GM18517 (cell line): Measurements from ENCODE around the gene PITPNC1.
"Not testable (repeated sequence)": the region's sequence is repeated elsewhere in the genome, so short reads cannot be mapped to it uniquely, and the experiment has no call there.

ENCODE experiments used
- ATAC-seq: cut with Tn5 transposase; IDR thresholded peaks from one replicate; pipeline ENCODE4 v1.9.1; 2021; ENCODE audit warnings: mild to moderate bottlenecking, moderate library complexity; ENCODE audit not compliant: unreplicated experiment

Gene PITPNC1

DNA sequence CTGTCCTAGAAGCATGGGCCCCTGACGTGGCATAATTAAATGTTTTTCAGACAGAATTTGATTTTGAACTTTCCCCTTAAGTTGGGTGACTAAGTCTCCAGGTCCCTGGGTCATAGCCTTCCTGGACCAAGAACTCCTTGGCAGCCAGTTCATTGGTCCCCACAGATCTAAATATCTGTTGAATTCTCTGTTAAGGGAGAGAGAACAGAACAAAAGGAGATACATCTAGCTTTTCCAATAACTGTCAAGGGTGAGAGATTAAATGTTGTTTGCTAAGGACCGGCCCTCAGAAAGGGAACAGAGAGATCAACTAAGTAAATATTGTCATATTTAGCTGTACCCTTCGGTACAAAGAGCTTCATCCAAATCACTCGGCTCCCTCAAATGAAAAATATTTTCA is 262.5 kb downstream of the PITPNC1 start:
- ATAC-seq, result no peak

DNA sequence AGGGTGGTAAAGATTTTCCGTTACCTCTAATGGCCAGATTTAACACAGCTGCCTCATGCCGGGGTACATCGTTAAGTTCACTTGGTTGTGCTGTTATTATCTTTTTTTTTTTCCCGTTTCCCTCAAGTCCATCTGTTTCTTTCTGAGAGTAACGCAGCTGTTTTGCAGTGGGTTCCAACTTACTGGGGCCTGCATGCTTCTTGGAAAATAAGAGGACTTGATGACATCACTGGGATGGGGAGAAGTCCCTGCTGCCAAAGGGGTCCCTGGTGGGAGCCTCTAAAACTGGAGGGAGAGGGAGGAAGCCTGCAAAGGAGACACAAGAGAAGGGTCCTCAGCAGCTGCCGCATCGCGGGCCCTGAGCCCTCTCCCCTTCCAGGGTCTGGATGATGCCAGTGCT is 262.9 kb downstream of the PITPNC1 start:
- no peak for ATAC-seq

DNA sequence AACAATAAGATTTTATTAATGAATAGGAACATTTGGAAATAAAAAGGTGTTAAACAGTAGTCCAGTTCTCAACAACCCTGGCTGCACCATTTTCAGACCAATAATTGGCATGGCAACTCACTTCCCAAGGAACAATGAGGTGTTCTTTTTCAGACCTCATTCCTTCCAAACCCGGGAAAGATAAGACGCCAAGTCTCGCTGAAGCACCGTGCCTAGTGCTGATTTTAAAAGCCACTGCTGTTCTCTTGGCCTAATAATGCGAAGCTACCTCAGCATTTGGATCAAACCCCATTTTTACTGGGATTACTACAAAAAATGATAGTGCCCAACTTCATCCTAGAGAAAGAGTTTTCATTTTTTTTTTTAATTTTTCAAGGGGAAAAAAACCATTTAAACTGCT is 265.4 kb downstream of the PITPNC1 start:
- ATAC-seq, result no peak

DNA sequence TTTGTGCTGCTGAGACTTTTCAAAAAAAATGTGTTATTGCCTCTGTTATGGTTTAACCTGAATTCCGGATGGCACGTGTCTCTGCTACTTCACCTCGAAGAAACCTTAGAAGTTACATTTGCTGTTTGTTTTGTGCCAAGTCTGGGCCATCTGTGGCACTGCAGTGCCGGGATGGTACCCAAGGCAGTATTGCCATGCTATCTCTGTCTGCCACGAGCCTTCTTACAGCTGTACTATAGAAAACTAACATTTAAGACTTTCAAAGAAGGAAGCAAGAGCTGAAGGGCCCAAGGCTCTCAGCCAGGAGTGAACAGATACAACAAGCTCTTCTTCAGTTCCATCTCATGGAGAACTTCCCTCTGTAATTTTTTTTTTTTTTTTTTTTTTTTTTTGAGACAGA is 267.0 kb downstream of the PITPNC1 start:
- no peak for ATAC-seq

DNA sequence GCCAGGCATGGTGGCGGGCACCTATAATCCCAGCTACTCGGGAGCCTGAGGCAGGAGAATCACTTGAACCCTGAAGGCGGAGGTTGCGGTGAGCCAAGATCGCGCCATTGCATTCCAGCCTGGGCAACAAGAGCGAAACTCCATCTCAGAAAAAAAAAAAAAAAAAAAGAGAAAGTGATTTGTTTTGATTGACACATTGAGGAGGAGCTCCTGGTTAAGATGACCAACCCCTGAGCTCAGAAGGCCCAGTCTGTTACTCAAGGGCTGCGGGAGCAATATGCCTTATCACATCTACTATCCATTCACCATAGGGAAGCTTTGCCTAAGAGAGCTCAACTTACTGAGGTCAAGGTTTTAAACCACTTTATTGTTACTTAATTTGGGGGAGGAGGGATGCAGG is 268.1 kb downstream of the PITPNC1 start:
- not testable (repeated sequence) for ATAC-seq

DNA sequence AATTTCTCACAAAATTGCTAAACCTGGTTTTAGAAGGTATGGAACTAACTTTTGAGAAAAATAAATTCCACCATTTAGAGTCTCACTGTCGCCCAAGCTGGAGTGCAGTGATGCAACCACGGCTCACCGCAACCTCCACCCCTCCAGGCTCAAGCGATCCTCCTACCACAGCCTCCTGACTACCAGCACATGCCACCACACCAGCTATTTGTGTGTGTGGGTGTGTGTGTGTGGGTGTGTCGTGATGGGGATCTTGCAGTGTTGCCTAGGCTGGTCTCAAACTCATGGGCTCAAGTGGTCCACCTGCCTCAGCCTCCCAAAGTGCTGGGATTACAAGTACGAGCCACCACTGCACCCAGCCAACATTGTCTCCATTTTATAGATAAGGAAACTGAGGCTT is 269.4 kb downstream of the PITPNC1 start:
- ATAC-seq, result no peak

DNA sequence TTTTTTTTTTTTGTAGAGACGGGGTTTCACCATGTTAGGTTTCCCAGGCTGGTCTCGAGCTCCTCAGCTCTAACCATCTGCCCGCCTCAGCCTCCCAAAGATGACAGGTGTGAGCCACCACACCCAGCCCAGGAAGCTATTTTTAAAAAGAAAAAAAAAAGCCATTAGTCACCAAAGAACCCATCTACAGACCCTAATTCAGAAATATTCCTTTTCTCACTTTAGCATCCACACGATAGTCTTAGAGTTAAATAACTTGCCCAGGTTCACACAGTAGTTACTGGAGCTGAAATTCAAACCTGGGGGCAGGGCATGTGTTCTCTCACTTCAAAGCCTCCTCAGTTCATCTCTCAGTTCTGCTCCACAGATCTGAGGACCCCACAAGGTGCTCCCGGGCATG is 270.4 kb downstream of the PITPNC1 start:
- peak; percentile 42 for ATAC-seq

DNA sequence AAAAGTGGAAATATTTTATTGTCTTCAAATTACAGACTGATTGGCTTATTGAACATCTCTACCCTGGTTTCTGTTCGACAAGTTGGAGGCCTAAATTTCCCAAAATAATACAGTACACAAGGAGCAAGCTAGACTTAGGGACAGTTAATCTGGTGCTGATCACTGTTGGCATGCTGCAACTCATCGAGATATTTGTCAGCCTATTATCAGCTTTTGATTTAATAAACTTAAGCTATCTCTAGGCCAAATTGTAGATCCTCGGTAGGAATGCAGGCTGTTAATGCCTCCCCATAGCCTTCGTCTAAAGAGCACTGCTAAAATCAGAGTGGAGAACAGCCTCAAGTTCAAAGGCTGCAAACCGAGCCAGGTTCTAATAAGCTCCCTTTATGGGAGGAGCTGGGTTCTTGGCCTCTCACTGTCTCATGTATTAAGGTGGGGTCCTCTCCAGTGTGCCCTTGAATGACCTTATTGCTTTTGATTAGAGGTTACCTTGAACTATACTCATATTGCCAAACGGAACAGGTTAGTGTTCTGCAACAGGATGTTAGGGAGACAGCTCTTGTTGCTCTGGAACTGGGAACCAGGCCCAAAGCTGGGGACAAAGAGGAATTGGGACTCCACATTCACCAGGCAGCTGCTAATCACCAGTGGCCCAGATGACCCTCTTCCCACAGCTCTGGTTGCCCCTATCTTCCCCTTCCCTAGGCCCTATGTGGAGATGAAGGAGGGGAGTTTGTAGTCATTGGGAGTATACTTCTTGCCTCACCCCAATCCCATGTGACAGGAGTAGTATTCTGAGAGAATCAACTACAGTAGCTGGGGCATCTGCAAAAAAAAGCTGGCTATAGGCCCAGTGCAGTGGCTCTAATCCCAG is 271.2 kb downstream of the PITPNC1 start:
- ATAC-seq, result no peak

DNA sequence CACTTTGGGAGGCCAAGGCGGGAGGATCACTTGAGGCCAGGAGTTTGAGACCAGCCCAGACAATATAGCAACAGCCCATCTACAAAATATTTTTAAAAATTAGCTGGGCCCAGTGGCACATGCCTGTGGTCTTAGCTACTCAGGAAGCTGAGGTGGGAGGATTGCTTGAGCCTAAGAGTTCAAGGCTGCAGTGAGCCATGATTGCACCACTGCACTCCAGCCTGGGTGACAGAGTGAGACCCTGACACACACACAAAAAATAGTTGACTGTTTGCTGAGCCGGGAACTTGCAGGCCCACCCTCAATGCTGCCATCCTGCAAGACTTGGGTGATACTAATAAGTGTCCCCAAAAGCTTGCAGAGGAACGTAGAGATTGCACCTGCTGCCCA is 271.8 kb downstream of the PITPNC1 start:
- ATAC-seq, result not testable (repeated sequence)

DNA sequence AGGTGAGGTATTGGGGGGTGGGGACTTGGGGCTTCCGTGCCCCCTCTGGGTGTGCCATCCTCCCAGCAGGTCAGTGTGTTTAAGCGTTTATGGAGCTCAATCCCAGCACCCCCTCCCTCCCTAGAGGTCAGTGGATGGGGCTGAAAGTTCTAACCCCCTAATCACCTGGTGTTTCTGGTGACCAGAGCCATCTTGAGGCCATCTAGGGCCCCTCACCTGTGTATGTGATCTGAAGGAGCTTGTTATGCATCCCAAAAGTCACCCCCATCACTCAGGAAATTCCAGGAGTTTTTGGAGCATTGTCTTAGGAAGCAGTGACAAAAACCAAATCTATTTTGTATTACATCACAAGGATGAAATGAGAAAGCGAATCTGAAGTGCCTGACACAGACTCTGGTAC is 272.8 kb downstream of the PITPNC1 start:
- no peak for ATAC-seq

DNA sequence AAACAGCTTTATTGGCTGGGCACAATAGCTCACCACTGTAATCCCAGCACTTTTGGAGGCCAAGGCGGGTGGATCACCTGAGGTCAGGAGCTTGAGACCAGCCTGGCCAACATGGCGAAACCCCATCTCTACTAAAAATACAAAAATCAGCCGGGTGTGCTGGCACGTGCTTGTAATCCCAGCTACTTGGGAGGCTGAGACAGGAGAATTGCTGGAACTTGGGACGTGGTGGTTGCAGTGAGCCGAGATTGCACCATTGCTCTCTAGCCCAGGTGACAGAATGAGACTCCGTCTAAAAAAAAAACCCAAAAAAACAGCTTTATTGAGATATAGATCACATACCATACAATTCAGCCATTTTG is 274.1 kb downstream of the PITPNC1 start:
- ATAC-seq, result not testable (repeated sequence)

DNA sequence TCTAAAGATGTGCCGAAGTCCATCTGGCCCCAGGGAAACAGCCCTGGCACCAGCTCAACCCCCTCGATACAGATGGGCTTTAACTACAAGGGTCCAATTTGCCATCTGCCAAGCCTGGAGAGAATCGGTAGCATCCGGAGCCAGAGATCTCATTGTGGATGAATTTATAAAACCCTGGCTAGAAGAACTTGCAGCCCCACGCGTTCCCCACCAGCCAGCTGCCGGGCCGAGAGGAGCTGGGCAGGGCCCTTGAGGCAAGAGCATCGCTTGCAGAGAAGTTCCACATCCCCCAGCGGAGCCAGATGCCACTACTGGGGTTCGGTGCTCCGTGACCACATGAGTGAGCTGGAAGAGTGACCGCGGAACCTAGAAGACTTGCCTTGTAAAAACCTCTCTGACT is 275.4 kb downstream of the PITPNC1 start:
- ATAC-seq, result no peak

DNA sequence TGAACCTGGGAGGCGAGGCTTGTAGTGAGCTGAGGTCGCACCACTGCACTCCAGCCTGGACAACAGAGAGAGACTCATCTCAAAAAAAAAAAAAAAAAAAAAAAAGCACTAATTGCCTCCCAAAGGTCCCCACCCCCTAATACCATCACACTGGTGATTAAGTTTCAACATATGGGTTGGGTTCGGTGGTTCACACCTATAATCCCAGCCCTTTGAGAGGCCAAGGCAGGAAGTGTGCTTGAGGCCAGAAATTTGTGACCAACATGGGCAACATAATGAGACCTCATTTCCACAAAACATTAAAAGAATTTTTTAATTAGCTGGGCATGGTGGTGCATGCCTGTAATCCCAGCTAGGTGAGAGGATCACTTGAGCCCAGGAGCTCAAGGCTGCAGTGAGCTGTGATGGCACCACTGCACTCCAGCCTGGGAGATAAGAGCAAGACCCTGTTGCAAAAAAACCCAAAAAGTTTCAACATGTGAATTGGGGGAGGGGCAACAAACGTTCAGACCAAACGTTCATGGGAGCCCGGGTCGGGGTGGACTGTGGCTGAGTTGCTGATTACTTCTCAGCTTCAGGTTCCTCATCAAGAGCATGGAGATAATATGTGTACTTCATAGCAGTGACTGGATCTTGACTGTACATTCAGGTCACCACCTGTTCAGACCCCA is 278.5 kb downstream of the PITPNC1 start:
- ATAC-seq, result no peak

DNA sequence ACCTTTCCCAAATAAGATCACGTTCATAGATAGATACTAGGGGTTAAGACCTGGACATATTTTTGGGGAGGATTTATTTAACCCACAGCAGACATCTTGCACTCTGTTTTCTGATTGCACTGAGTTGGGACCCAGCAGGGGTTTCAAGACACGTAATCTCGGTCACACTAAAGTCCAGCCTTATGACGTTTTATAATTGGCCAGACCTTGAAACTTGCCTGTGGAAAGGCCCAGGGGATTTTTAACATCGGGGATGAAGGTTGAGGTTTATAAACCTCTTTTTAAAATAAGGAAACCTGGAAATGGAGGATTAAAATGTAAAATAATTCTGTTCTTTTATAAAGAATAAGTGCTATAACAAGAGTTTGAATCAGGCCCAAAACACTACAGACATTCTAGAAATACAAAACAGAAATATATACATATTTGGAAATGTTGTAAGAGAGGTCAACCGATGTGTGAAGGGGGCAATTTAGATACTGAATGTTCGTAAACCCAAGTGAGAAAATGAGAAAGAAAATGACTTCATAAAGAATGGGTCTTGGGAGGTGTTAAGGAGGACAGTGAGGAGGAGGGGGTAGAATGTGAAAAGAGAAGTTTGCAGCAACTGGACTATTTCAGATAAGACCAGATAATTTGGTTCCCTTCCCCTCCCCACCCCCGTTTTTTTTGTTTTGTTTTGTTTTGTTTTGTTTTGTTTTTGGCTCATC is 279.6 kb downstream of the PITPNC1 start:
- ATAC-seq, result no peak

DNA sequence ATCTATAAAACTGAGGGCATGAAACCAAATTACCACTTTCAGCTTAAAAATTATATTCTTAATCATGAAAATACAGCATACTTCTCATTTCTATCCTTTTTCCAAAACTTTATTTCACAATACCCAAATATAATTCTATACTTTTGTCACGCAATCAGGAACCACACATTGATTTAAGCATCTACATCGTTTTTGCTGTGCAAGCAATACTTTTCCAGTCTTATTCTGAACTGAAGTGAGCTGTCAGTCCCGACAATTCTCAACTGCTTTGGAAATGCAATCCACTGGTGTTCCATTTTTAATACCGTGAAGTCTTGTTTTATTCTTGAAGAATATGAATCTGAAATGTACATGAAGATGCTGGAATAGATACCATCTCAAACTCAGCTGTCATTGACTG is 280.5 kb downstream of the PITPNC1 start:
- ATAC-seq, result no peak

DNA sequence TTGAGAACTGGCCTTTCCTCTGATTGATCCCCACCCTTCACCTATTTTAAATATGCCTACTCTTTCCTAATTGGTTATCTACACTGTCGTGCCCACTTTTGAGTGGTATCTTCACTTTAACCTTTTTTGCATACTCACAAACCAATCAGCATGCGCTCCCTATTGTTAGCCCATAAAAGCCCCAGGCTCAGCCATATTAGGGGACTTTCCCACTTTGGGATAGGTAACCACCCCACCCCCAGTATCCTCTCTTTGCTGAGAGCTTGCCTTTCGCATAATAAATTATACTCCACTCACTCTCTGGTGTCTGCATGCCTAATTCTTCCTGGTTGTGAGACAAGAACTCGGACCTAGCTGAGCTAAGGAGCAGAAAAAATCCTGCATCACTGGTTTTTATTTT is 281.2 kb downstream of the PITPNC1 start:
- ATAC-seq, result no peak

DNA sequence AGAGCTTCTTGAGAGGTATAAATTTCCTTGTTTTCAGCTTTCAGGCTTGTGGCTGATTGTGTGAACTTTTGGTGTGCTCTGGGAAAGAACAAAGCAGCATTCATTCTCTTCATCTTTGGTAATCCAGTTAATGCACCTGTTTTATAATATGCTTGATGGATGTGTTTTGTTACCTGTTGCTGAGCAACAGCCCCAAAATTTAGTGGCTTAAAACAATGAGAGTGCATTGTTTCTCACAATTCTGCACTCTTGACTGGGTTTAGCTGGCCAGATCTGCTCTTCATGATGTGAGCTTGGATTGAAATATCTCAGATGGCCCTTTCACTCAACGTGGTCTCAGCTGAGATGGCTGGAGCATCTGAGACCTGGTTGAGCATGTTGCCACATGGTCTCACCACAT is 281.9 kb downstream of the PITPNC1 start:
- no peak for ATAC-seq

DNA sequence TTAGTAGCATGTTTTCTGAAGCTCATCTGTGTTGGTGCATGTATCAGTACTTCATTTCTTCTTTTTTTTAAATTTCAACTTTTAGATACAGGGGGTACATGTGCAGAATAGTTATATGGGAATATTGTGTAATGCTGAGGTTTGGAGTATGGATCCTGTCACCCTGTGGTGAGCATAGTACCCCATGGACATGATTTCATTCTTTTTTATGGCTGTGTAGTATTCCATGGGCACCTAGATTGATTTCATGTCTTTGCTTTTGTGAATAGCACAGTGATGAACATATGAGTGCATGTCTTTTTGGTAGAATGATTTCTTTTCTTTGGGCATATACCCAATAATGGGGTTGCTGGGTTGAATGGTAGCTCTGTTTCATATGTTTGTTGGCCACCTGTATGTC is 285.6 kb downstream of the PITPNC1 start:
- no peak for ATAC-seq

DNA sequence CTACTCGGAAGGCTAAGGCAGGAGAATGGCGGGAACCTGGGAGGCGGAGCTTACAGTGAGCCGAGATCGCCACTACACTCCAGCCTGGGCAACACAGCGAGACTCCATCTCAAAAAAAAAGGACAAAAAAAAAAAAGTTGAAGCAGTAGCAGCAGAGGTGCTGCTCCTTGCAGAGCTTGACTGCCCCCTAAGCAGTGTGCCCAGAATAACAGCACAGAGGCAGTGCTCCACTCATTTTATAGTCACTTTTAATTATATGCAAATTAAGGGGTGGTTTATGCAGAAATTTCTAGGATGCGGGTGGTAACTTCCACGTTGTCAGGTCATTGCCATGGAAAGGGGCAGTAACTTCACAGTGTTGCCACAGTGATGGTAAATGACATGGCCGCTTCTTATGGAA is 286.4 kb downstream of the PITPNC1 start:
- no peak for ATAC-seq

DNA sequence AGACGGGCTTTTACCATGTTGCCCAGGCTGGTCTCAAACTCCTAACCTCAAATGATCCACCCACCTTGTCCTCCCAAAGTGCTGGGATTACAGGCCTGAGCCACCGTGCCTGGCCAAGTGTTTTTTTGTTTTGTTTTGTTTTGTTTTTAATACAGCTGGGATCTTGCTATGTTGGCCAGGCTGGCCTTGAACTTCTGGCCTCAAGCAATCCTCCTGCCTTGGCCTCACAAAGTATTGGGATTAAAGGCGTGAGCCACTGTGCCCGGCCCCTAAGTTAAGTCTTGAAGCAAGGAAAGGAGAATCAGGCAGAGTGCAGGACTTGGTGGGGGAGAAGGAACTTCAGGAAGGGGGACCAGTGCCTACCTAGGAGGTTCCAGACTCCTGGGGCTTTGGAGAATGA is 288.9 kb downstream of the PITPNC1 start:
- no peak for ATAC-seq

DNA sequence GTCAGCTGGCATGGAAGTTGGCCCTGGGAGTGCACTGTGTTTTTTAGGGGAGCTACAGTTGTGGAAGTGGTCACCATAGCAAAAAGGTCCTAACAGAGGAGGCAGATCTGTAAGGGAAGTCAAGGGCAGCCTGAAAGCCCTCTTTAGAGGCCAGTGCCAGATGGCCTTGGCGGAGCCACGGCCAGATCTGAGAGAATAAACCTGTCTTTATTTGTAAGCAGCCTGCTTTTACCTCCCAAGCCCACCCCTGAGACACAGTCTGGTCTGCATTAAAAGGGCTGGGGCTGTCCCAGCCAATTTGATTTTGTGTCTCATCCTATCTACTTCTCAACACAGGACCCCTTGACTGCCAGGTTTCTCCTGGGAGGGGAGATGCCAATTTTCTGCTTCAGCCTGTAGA is 289.6 kb downstream of the PITPNC1 start:
- ATAC-seq, result no peak

DNA sequence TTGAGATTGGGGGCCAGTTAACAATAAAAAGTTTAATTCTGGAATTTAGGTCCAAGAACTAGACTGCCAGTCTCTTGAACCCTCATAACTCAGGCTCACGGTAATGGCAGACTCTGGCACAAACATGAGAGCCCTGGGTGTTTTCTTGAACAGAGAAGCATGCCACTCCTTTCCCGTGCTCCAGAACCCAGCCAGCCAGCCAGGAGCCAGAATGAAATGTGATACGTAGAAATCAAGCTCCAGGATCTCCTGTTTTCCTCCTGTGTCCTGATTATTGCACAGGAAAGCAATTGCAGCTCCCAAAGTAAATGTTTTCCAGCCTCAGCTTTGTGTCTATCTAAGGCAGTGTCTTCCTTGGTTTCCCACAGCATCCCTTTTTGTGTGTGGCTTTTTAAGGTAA is 294.4 kb downstream of the PITPNC1 start:
- ATAC-seq, result no peak
